Measurements from ENCODE around the gene CLDN20.

DNA sequence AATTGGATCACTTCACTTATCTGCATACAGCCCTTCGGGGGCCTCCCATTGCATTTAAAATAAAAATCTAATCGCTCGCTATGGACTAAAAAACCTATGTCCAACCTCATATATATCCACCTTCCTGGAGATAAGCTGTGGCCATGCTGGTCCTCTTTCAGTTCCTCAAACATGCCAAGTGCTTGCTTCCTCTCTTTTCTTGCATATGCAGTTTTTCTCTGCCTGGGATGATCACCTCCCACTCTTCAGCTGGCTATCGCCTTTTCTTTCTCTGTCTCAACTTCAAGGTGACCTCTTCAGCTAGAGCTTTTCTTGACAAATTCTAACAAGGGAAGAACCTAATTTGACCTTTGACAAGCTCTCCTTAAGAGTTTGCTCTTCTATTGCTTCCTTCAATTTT, 56.1 kb downstream of the CLDN20 start:
- TF ChIP-seq FOXA1 (IDR thresholded peaks at IDR 0.05) (no peak), BHLHE40 (IDR thresholded peaks at IDR 0.05; ENCODE audit: borderline replicate concordance) (no peak), SP1 (IDR thresholded peaks at IDR 0.05) (no peak), FOXM1 (IDR thresholded peaks at IDR 0.05; ENCODE audit: borderline replicate concordance) (no peak), ARNT (IDR thresholded peaks at IDR 0.05) (no peak), HDGF (IDR thresholded peaks at IDR 0.05; ENCODE audit: borderline replicate concordance) (no peak), TARDBP (IDR thresholded peaks at IDR 0.05) (no peak), CTBP1 (IDR thresholded peaks at IDR 0.05; ENCODE audit: borderline replicate concordance) (no peak), NFRKB (IDR thresholded peaks at IDR 0.05) (no peak), LEF1 (IDR thresholded peaks at IDR 0.05; ENCODE audit: borderline replicate concordance) (no peak), FOXK2 (IDR thresholded peaks at IDR 0.05) (no peak)

Measured in HEK293T (cell line).